Mononuclear cell (primary cell): ENCODE results near the gene NCOA1. TPM values are rescaled to one million over a fixed set of nuclear protein-coding genes. Genes with fewer than 3 reads are reported as not detected.

ENCODE experiments used
- H3K27me3 ChIP-seq: 2 replicates; pipeline ENCODE4 v1.6.0; 2011; ENCODE audit warnings: low read length, control low read depth; ENCODE audit not compliant: insufficient read depth
- H3K4me1 ChIP-seq: 2 replicates; pipeline ENCODE4 v1.5.1; 2011; ENCODE audit warnings: mild to moderate bottlenecking, low read length, control low read depth; ENCODE audit not compliant: insufficient read depth
- H3K4me3 ChIP-seq: 2 replicates; pipeline ENCODE4 v1.5.1; 2011; ENCODE audit warnings: mild to moderate bottlenecking, low read length, moderate library complexity
- H3K9me3 ChIP-seq: 2 replicates; pipeline ENCODE4 v1.5.1; 2011; ENCODE audit warnings: low read depth, mild to moderate bottlenecking, control low read depth, low read length
- total RNA-seq: library from RNA; depleted of rRNA; stranded (reverse); fragments of >200 nt; gene quantifications from one replicate; pipeline ENCODE4 v1.2.3, GENCODE V29; 2012

NCOA1 gene
- total RNA-seq, 1 donor: 53.2 TPM

DNA sequence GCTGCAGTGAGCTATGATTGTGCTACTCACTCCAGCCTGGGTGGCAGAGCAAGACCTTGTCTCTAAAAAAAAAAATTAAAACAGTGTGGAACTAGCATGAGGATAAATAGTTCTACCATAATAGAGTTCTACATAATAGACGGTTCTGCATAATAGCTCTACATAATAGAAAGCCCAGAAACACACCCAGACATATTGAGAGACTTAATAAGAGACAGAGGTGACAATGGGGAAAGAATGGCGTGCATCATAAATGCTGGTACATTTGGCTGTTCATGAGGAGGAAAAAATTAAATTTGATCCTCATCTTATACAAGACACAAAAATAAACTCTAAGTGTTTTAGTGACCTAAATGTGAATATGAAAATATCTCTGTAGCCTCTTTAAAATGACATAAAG lies 243.7 kb downstream of the NCOA1 start:
- no peak overlapping the region for H3K4me3 ChIP-seq
- no peaks in the 10 kb centered on the region for H3K9me3 ChIP-seq
- H3K27me3 ChIP-seq: no peaks in the 10 kb centered on the region
- H3K4me1 ChIP-seq: no peaks in the 10 kb centered on the region

DNA sequence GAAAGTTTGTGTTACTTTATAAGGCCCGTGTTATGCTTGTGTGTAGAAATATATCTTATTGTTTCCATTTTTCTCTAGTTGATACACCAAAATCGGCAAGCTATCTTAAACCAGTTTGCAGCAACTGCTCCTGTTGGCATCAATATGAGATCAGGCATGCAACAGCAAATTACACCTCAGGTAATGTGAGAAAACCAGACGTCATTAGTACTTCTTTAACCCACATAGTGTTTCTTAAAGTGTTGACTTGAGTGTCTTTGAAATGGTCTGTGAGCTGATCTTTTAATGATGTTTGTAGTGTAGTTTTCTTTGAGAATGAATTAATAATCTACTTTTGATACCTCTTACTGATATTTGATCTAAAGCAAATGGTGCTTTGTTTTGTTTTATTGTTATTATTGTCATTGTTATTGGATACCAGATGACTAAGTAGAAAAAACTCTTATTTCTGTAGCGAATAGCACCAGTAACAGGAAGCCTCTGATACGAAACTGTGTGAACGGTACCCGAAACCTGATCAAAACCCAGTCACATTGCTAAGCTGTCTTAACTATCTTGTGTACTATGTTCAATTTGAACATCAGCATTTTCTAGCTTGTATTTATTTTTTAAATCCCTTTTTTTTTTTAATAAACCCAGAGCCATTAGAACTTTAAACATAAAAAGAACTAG lies 248.4 kb downstream of the NCOA1 start:
- H3K4me1 ChIP-seq: no peaks in the 10 kb centered on the region
- H3K4me3 ChIP-seq: no peak overlapping the region
- no peaks in the 10 kb centered on the region for H3K9me3 ChIP-seq
- H3K27me3 ChIP-seq: no peaks in the 10 kb centered on the region

DNA sequence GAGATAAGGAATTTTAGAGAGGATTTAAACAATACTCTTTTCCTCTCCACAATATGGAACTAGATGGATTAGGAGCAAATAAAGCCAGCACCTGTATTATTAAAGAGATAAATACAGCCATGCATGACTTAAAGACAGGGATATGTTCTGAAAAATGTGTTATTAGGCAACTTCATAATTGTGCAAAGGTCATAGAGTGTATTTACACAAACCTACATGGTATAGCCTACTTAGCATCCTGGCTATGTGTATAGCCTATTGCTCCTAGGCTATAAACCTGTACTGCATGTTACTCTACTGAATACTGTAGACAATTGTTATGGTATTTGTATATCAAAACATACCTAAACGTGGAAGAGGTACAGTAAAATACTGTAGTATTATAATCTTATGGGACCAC lies 249.1 kb downstream of the NCOA1 start:
- Histone ChIP-seq H3K27me3 (no peaks in the 10 kb centered on the region), H3K9me3 (no peaks in the 10 kb centered on the region), H3K4me3 (no peak overlapping the region), H3K4me1 (no peaks in the 10 kb centered on the region)

- Histone ChIP-seq H3K9me3 (no peaks in the 10 kb centered on the region), H3K4me1 (no peaks in the 10 kb centered on the region), H3K4me3 (no peak overlapping the region), H3K27me3 (no peaks in the 10 kb centered on the region)
Measured at GRCh38 chr2:24742730-24743129, 251.7 kb downstream of the NCOA1 start.

DNA sequence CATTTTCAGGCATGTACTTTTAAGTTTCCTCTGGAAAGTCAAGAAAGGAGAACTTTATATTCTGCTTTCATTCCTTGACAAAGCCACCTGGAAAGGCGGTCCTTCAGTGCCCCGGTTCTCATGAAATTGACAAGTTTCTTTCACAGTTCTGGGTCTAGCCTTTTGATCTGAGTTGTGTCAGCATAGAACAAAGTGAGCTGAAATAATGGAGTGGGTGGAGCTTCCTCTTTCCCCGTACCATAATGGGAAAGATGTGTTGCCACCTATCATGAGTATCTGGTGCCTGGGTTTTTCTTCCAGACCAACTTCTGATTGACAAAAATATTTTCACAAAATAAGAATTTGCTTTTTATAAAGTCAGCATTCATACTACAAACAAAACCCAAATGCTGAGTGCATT lies 252.9 kb downstream of the NCOA1 start:
- Histone ChIP-seq H3K4me3 (no peak overlapping the region), H3K9me3 (no peaks in the 10 kb centered on the region), H3K4me1 (no peaks in the 10 kb centered on the region), H3K27me3 (no peaks in the 10 kb centered on the region)

DNA sequence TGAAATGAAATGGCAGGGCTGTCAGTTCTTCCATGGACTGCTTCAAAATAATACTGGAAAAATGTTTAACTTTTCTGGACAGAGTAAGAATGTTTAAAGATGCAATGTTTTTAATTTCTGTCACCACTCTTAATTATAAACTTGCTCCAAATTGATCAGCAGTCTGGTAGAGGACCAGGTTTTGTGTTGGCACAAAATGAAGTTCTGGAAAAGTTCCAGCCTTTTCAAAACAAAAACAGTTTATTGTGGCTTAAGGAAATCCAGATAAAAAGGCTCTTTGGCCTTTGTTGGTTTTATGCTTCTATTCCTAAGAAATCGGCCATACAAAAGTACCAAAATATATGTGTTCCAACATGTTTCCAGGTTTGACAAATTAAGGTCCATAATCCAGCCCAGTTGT lies 253.3 kb downstream of the NCOA1 start:
- Histone ChIP-seq H3K4me3 (no peak overlapping the region), H3K9me3 (no peaks in the 10 kb centered on the region), H3K4me1 (no peaks in the 10 kb centered on the region), H3K27me3 (no peaks in the 10 kb centered on the region)

DNA sequence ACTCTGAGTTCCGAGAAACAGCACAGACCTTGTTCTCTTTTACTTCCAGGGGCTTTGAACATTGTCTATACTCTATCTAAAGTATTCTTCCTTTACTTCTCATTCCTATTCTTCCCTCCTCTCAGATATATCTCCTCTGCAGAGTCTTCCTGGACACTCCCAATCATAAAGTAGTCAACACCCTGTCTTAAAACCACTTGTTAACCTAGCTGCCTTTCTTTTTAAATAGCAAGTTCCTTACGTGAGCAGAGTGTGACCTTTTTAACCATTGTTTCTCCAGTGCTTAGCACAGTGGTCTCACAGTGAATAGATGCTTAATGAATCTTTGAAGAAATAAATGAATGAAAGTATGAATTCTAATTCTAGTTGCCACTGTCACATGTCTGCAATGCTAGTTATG lies 254.8 kb downstream of the NCOA1 start:
- Histone ChIP-seq H3K4me3 (no peak overlapping the region), H3K4me1 (no peaks in the 10 kb centered on the region), H3K9me3 (no peaks in the 10 kb centered on the region), H3K27me3 (no peaks in the 10 kb centered on the region)

- no peaks in the 10 kb centered on the region for H3K9me3 ChIP-seq
- no peak overlapping the region for H3K4me3 ChIP-seq
- no peaks in the 10 kb centered on the region for H3K27me3 ChIP-seq
- H3K4me1 ChIP-seq: no peaks in the 10 kb centered on the region
Measured at GRCh38 chr2:24747299-24747698, 256.2 kb downstream of the NCOA1 start.

- no peak overlapping the region for H3K4me3 ChIP-seq
- no peaks in the 10 kb centered on the region for H3K9me3 ChIP-seq
- no peaks in the 10 kb centered on the region for H3K27me3 ChIP-seq
Measured at GRCh38 chr2:24749069-24749691, 258.1 kb downstream of the NCOA1 start.

GRCh38 chr2:24754985-24755705 lies 264.1 kb downstream of the NCOA1 start:
- Histone ChIP-seq H3K9me3 (no peaks in the 10 kb centered on the region), H3K4me3 (no peak overlapping the region), H3K27me3 (no peaks in the 10 kb centered on the region), H3K4me1 (no peaks in the 10 kb centered on the region)

More at GRCh38 chr2:24749069-24749691, 258.1 kb downstream of the NCOA1 start:
- no peaks in the 10 kb centered on the region for H3K4me1 ChIP-seq

DNA sequence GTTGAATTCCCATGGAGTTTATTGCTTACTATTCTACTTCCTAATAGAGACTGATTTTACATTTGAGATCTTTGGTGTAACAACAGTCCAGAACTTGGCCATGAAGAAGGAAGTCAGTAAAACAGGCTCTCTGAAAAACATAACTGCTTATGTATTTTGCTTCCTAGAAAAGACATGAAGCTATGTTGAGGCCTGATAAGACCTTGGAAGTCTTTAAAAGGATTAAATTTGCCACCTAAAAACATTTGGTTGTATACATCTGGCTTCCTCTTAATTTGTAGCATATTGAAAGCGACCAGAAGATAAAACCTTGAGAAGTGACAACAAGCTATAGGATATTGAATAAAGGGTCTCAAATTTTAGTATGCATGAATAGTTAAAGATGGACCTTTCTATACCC lies 265.7 kb downstream of the NCOA1 start:
- H3K4me1 ChIP-seq: no peaks in the 10 kb centered on the region
- H3K4me3 ChIP-seq: no peak overlapping the region
- H3K27me3 ChIP-seq: no peaks in the 10 kb centered on the region
- no peaks in the 10 kb centered on the region for H3K9me3 ChIP-seq

DNA sequence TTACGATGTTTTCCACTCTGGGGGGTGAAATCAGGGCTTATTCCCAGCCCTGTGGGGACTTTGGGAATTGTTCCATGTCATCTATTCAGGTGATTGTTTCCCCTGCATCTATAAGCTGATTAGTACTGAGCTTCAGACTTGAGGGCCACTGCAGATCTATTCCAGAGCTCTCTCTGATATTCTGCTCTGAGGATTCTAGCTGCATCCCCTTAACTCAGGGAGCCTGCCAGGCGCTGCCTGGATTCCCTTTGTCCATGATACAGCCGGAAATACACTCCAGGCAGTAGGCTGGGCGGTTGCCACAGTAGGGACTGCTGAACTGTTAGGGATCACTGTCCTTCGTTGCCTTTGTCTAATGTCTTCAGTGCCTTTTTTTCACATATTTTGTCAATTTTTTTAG lies 270.8 kb downstream of the NCOA1 start:
- Histone ChIP-seq H3K9me3 (no peaks in the 10 kb centered on the region), H3K4me3 (no peak overlapping the region), H3K27me3 (no peaks in the 10 kb centered on the region), H3K4me1 (no peaks in the 10 kb centered on the region)

DNA sequence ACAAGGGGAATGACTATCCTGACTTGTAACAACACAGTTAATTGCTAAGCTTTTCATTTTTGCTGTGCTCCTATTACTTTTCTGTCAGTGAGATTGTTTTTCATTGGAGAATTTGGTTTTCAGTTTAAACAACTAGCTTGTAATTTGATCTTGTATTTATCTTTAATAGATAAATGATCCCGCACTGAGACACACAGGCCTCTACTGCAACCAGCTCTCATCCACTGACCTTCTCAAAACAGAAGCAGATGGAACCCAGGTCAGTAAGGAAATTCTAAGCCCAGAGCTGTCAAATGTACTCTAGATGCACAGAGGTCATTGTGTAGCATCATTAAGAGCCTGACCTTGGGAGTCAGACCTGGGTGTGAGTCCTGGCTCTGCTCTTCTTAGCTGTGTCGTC lies 271.5 kb downstream of the NCOA1 start:
- no peaks in the 10 kb centered on the region for H3K9me3 ChIP-seq
- H3K4me1 ChIP-seq: no peaks in the 10 kb centered on the region
- no peak overlapping the region for H3K4me3 ChIP-seq
- no peaks in the 10 kb centered on the region for H3K27me3 ChIP-seq

DNA sequence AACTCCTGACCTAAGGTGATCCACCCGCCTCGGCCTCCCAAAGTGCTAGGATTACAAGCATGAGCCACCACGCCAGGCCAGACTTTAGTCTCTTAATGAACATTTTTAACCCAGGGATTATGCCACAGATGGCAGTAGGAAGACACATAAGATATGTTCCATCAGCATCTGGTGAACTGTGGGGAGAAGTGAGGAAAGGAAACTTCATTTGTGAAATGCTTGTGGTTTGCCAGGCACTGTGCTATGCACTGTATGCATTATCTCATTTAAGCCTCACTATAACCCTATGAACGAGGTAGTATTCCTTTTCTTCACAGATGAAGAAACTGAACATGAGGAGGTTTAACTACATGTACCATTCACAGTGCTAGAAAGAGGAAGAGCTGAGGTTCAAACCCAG lies 272.8 kb downstream of the NCOA1 start:
- no peaks in the 10 kb centered on the region for H3K9me3 ChIP-seq
- H3K27me3 ChIP-seq: no peaks in the 10 kb centered on the region
- no peaks in the 10 kb centered on the region for H3K4me1 ChIP-seq
- H3K4me3 ChIP-seq: no peak overlapping the region

DNA sequence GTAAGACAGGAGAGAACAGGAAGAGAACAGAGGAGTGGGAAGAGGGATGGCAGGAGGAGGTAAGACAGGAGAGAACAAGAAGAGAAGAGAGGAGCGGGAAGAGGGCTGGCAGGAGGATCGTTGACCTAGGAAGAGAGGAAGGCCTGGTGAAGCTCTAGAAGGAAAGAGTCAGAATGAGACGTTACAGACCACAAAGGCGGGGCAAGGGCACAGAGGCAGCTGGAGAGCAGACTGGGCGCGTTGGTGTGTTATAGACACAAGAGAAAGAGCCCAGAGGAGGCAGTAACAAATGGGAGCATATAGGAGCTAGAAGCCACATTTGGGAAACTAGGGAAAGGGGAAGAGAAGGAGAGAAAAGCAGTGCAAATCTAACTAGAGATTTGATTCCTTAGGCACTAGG lies 275.6 kb downstream of the NCOA1 start:
- Histone ChIP-seq H3K9me3 (no peaks in the 10 kb centered on the region), H3K4me3 (no peak overlapping the region), H3K27me3 (no peaks in the 10 kb centered on the region), H3K4me1 (no peaks in the 10 kb centered on the region)

- Histone ChIP-seq H3K9me3 (no peaks in the 10 kb centered on the region), H3K4me1 (no peaks in the 10 kb centered on the region), H3K4me3 (no peak overlapping the region), H3K27me3 (no peaks in the 10 kb centered on the region)
Measured at GRCh38 chr2:24768013-24768412, 277.0 kb downstream of the NCOA1 start.
